Endothelial cell of umbilical vein (primary cell): ENCODE data around the gene ERBB4. TPM values are rescaled to one million over a fixed set of nuclear protein-coding genes. Genes with fewer than 3 reads are reported as not detected.

ENCODE experiments used
- BruUV-seq: library from RNA; stranded (reverse); fragments of 400-500 nt; replicated peaks from 2 replicates; lab custom pipeline; 2021; lab: Mats Ljungman, UMichigan
- CTCF ChIA-PET: fragments of 300-600, 350-600 bp; sonication (Branson Sonifier 250); formaldehyde crosslinking; loops from one replicate; lab custom pipeline; 2021; ENCODE audit warnings: antibody characterized with exemption, inconsistent platforms; lab: Charles Lee
- POLR2A ChIA-PET: fragments of 300-600, 350-600 bp; sonication (Branson Sonifier 250); formaldehyde crosslinking; loops from one replicate; lab custom pipeline; 2021; ENCODE audit warnings: antibody characterized with exemption, inconsistent platforms; lab: Charles Lee
- DNase-seq: peaks from one replicate; pipeline ENCODE4 v3.0.0-alpha.2; 2011; ENCODE audit warnings: low read depth, low spot score
- FAIRE-seq: peaks from 2 replicates; lab custom pipeline; 2011; peaks lifted over from hg19 to GRCh38; lab: Jason Lieb, UNC
- H2AFZ ChIP-seq: 2 replicates; pipeline ENCODE4 v1.6.0; 2012; ENCODE audit warnings: low read depth, low read length, control low read depth, inconsistent platforms
- H3K27ac ChIP-seq: 2 replicates; pipeline ENCODE4 v1.5.1; 2011; ENCODE audit warnings: low read depth, mild to moderate bottlenecking, control low read depth, low read length, moderate library complexity; ENCODE audit not compliant: insufficient read depth
- H3K27me3 ChIP-seq, 2 experiments: 2 replicates each; pipeline versions ENCODE4 v1.6.0 to v1.6.1; 2011; ENCODE audit warnings: low read length in 2 of 2, mixed read lengths in 1 of 2; ENCODE audit not compliant: control insufficient read depth in 2 of 2, insufficient read depth in 2 of 2
- H3K36me3 ChIP-seq, 2 experiments: 2 replicates in 1 of 2; 3 replicates in 1 of 2; pipeline ENCODE4 v1.5.1; 2011; ENCODE audit warnings: low read length in 2 of 2, mild to moderate bottlenecking in 1 of 2, moderate library complexity in 1 of 2; ENCODE audit not compliant: control insufficient read depth in 2 of 2, insufficient read depth in 2 of 2; ENCODE audit errors: extremely low read depth in 1 of 2
- H3K4me1 ChIP-seq: 3 replicates; pipeline ENCODE4 v1.5.1; 2011; ENCODE audit warnings: mild to moderate bottlenecking, low read length; ENCODE audit not compliant: control insufficient read depth, insufficient read depth; ENCODE audit errors: extremely low read depth
- H3K4me2 ChIP-seq: 2 replicates; pipeline ENCODE4 v1.6.1; 2011; ENCODE audit warnings: low read length, control low read depth, mixed read lengths; ENCODE audit not compliant: insufficient read depth
- H3K4me3 ChIP-seq, 3 experiments: fragments of 200-600 bp in 1 of 3; sonication (generic), shearing (Covaris generic) in 1 of 3; replicated peaks in 1 of 3; 2 replicates each; pipeline ENCODE4 v1.5.1; 2011 to 2016; ENCODE audit warnings: control low read depth in 3 of 3, low read length in 3 of 3, mild to moderate bottlenecking in 2 of 3, inconsistent platforms in 1 of 3, low read depth in 1 of 3, moderate library complexity in 1 of 3; ENCODE audit not compliant: insufficient read depth in 1 of 3
- H3K79me2 ChIP-seq: 2 replicates; pipeline ENCODE4 v1.6.0; 2012; ENCODE audit warnings: low read length, inconsistent platforms; ENCODE audit not compliant: control insufficient read depth, insufficient read depth
- H3K9ac ChIP-seq: replicated peaks from 2 replicates; pipeline ENCODE3; 2011; ENCODE audit warnings: low read length, control low read depth; ENCODE audit not compliant: insufficient read depth; ENCODE audit errors: extremely low read depth
- H3K9me1 ChIP-seq: replicated peaks from 3 replicates; pipeline ENCODE4 v1.6.0; 2011; ENCODE audit warnings: mild to moderate bottlenecking, low read length; ENCODE audit not compliant: control insufficient read depth, insufficient read depth; ENCODE audit errors: extremely low read depth
- H3K9me3 ChIP-seq: replicated peaks from 2 replicates; pipeline ENCODE4 v1.5.1; 2012; ENCODE audit warnings: low read length, inconsistent platforms; ENCODE audit not compliant: control insufficient read depth, insufficient read depth
- H4K20me1 ChIP-seq: replicated peaks from 2 replicates; pipeline ENCODE3; 2011; ENCODE audit warnings: mild to moderate bottlenecking, low read length; ENCODE audit not compliant: control insufficient read depth, insufficient read depth; ENCODE audit errors: extremely low read depth
- EZH2 ChIP-seq: IDR thresholded peaks from 2 replicates; pipeline ENCODE4 v1.6.1; 2012; ENCODE audit warnings: borderline replicate concordance, low read depth, mild to moderate bottlenecking, moderate library complexity, low read length, inconsistent platforms; ENCODE audit not compliant: severe bottlenecking
- FOS ChIP-seq: IDR thresholded peaks from 2 replicates; pipeline ENCODE4 v1.6.1; 2011; ENCODE audit warnings: mild to moderate bottlenecking, low read length, moderate library complexity, borderline replicate concordance; ENCODE audit not compliant: insufficient read depth
- GATA2 ChIP-seq: IDR thresholded peaks from 2 replicates; pipeline ENCODE4 v1.7.0; 2011; ENCODE audit warnings: low read depth, mild to moderate bottlenecking, moderate library complexity, mixed read lengths, low read length; ENCODE audit not compliant: insufficient read length, insufficient read depth
- JUN ChIP-seq: IDR thresholded peaks from 2 replicates; pipeline ENCODE4 v1.6.1; 2011; ENCODE audit warnings: borderline replicate concordance, low read depth; ENCODE audit not compliant: insufficient read length, insufficient read depth
- MYC ChIP-seq: IDR thresholded peaks from one replicate; pipeline ENCODE4 v1.6.1; 2011; ENCODE audit warnings: mild to moderate bottlenecking, low read depth, low read length
- POLR2A ChIP-seq: IDR thresholded peaks from 2 replicates; pipeline ENCODE4 v1.6.1; 2012; ENCODE audit warnings: low read depth, mild to moderate bottlenecking, control low read depth, low read length
- POLR2AphosphoS5 ChIP-seq: IDR thresholded peaks from 2 replicates; pipeline ENCODE4 v1.6.1; 2012; ENCODE audit warnings: low read depth, mild to moderate bottlenecking, control low read depth, low read length, moderate library complexity; ENCODE audit not compliant: insufficient read depth
- dilution Hi-C: fragments of 300-500 bp; cut with MboI; formaldehyde crosslinking; loops from one replicate; pipeline ENCODE4 v1.15.0; 2019; ENCODE audit warnings: low sequenced_read_pairs; ENCODE audit not compliant: extremely low pct_ligation_motif_present
- intact Hi-C: fragments of 100-400 bp; cut with micrococcal nuclease; formaldehyde crosslinking; loops from one replicate; pipeline ENCODE4 v1.10.0; 2022
- polyA plus RNA-seq, 4 experiments: library from polyadenylated mRNA; depleted of rRNA in 3 of 4; stranded (reverse) in 3 of 4; unstranded in 1 of 4; fragments of >200 nt; gene quantifications; 2 replicates each; pipeline versions ENCODE4 v1.2.1 to v1.2.3, GENCODE V29; 2011 to 2012; ENCODE audit warnings: missing spikeins in 1 of 4
- total RNA-seq: library from RNA; stranded (reverse); gene quantifications from 2 replicates; pipeline ENCODE4 v1.2.3, GENCODE V29; 2021
- TF ChIP-seq, protein P1 (sequence below): IDR thresholded peaks from 2 replicates; pipeline ENCODE4 v1.6.1; 2011; ENCODE audit not compliant: insufficient read depth, insufficient read length
- TF ChIP-seq, protein P2 (sequence below), 2 donors: IDR thresholded peaks; 1 replicate in 1 of 2; 2 replicates in 1 of 2; pipeline ENCODE4 v1.5.1; 2011; ENCODE audit warnings: low read length in 2 of 2, mild to moderate bottlenecking in 2 of 2, moderate library complexity in 2 of 2, control low read depth in 1 of 2, inconsistent platforms in 1 of 2, low read depth in 1 of 2; ENCODE audit not compliant: insufficient read depth in 1 of 2; ENCODE audit errors: extremely low read depth in 1 of 2

The ERBB4 gene
- total and polyA plus RNA-seq, 2 donors (not counting 3 experiments of a cell fraction or from before 2014, with no cell fraction given), result 0.01 to 0.27 TPM

DNA sequence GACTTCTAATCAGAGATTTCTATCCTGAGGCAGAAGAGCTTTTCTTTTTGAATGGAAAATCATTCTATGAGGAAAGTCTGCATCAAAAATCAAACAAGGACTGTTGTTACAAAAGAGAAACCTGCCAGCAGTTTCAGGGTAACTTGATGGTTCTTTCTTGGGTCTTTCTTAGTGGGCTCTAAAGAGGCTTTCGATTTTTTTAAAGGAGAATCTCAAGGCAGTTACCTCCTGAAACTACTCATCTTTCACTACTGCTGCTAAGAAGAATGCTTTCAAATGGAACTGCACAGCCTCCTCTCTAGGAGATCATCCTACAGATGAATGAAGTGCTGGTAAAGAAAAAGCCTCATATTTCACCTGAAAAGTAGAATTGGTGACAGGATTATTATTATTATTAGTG is 272.3 kb downstream of the ERBB4 start:
- no peak overlapping the region for H3K9ac ChIP-seq
- no peak overlapping the region for H2AFZ ChIP-seq
- no peak overlapping the region for H3K4me3 ChIP-seq
- H3K79me2 ChIP-seq, result no peaks in the 10 kb centered on the region
- BruUV-seq, result no TSS peak
- CTCF ChIA-PET, result interaction anchor here (0.8 to 1.1 kb wide), 3 partner anchors 9 to 387 kb away, joined by 3 to 5 read pairs (median 4); no protein-coding TSS in a partner anchor
- no peaks in the 10 kb centered on the region for H3K9me3 ChIP-seq
- no peak overlapping the region for H3K27ac ChIP-seq
- H4K20me1 ChIP-seq, result no peaks in the 10 kb centered on the region
- no peaks in the 10 kb centered on the region for H3K27me3 ChIP-seq
- H3K36me3 ChIP-seq, result no peaks in the 10 kb centered on the region
- DNase-seq, result no peak
- peak; percentile 46 for FAIRE-seq
- intact Hi-C loops, result no loop called here
- no peaks in the 10 kb centered on the region for H3K9me1 ChIP-seq
- TF ChIP-seq GATA2, result no peak
- TF ChIP-seq POLR2A, result no peak
- no peak for TF ChIP-seq FOS
- TF ChIP-seq MYC, result no peak
- TF ChIP-seq, protein P1, sequence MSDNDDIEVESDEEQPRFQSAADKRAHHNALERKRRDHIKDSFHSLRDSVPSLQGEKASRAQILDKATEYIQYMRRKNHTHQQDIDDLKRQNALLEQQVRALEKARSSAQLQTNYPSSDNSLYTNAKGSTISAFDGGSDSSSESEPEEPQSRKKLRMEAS, result no peak
- TF ChIP-seq, protein P2, sequence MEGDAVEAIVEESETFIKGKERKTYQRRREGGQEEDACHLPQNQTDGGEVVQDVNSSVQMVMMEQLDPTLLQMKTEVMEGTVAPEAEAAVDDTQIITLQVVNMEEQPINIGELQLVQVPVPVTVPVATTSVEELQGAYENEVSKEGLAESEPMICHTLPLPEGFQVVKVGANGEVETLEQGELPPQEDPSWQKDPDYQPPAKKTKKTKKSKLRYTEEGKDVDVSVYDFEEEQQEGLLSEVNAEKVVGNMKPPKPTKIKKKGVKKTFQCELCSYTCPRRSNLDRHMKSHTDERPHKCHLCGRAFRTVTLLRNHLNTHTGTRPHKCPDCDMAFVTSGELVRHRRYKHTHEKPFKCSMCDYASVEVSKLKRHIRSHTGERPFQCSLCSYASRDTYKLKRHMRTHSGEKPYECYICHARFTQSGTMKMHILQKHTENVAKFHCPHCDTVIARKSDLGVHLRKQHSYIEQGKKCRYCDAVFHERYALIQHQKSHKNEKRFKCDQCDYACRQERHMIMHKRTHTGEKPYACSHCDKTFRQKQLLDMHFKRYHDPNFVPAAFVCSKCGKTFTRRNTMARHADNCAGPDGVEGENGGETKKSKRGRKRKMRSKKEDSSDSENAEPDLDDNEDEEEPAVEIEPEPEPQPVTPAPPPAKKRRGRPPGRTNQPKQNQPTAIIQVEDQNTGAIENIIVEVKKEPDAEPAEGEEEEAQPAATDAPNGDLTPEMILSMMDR (IDR thresholded peaks at IDR 0.05; ENCODE audit: extremely low read depth in 1 of 2, insufficient read depth in 1 of 2, low read depth in 1 of 2, low read length in 2 of 2), result no peak
- TF ChIP-seq POLR2AphosphoS5, result no peak
- no peak for TF ChIP-seq JUN
- TF ChIP-seq EZH2, result no peak
- POLR2A ChIA-PET, result no interaction called here
- H3K4me2 ChIP-seq, result no peak overlapping the region
- dilution Hi-C loops, result no loop called here
- no peaks in the 10 kb centered on the region for H3K4me1 ChIP-seq
